OCI-LY1 (cell line): Measurements from ENCODE around the gene SERGEF.

Source experiments
- H2AFZ ChIP-seq: fragments of 200-600 bp; sonication (generic), shearing (Covaris generic); 2 replicates; pipeline ENCODE4 v1.6.0; 2014; ENCODE audit warnings: antibody characterized with exemption, mild to moderate bottlenecking, low read length
- H3F3A ChIP-seq: fragments of 200-600 bp; sonication (generic), shearing (Covaris generic); 2 replicates; pipeline ENCODE4 v1.6.0; 2014; ENCODE audit warnings: mild to moderate bottlenecking, antibody characterized with exemption, low read length, moderate library complexity; ENCODE audit not compliant: insufficient read depth
- H3K27ac ChIP-seq: fragments of 200-600 bp; sonication (generic); 2 replicates; pipeline ENCODE4 v1.5.1; 2014; ENCODE audit warnings: low read length, mixed run types, mild to moderate bottlenecking, low read depth; ENCODE audit not compliant: poor library complexity, severe bottlenecking
- H3K27me3 ChIP-seq: fragments of 200-600 bp; sonication (generic); 2 replicates; pipeline ENCODE4 v1.6.0; 2014; ENCODE audit warnings: antibody characterized with exemption, mild to moderate bottlenecking, low read length, moderate library complexity; ENCODE audit not compliant: insufficient read depth
- H3K36me3 ChIP-seq: fragments of 200-600 bp; sonication (generic); 2 replicates; pipeline ENCODE4 v1.6.1; 2014; ENCODE audit warnings: mild to moderate bottlenecking, antibody characterized with exemption, low read length, moderate library complexity, mixed read lengths; ENCODE audit not compliant: insufficient read depth
- H3K4me1 ChIP-seq: fragments of 200-600 bp; sonication (generic); 2 replicates; pipeline ENCODE4 v1.5.1; 2014; ENCODE audit warnings: mild to moderate bottlenecking, low read length, moderate library complexity; ENCODE audit not compliant: insufficient read depth, severe bottlenecking
- H3K4me2 ChIP-seq: fragments of 200-600 bp; sonication (generic), shearing (Covaris generic); 2 replicates; pipeline ENCODE4 v1.6.1; 2014; ENCODE audit warnings: low read length
- H3K4me3 ChIP-seq: fragments of 200-600 bp; sonication (generic); 2 replicates; pipeline ENCODE4 v1.5.1; 2014; ENCODE audit warnings: low read length, low read depth, mild to moderate bottlenecking, mixed read lengths; ENCODE audit not compliant: poor library complexity, severe bottlenecking
- H3K79me2 ChIP-seq: fragments of 200-600 bp; shearing (Covaris generic); 2 replicates; pipeline ENCODE4 v1.6.1; 2016; ENCODE audit warnings: mixed run types, low read length, mixed read lengths; ENCODE audit not compliant: insufficient read depth
- H3K9ac ChIP-seq: fragments of 200-600 bp; sonication (generic), shearing (Covaris generic); 2 replicates; pipeline ENCODE4 v1.6.1; 2014; ENCODE audit warnings: mild to moderate bottlenecking, low read length, mixed read lengths
- H3K9me2 ChIP-seq: fragments of 200-600 bp; sonication (generic), shearing (Covaris generic); 2 replicates; pipeline ENCODE4 v1.6.1; 2014; ENCODE audit warnings: low read depth, mild to moderate bottlenecking, low read length, mixed read lengths
- H3K9me3 ChIP-seq: fragments of 200-600 bp; shearing (Covaris generic); 2 replicates; pipeline ENCODE4 v1.6.1; 2014; ENCODE audit warnings: low read length, mixed read lengths
- H4K20me1 ChIP-seq: fragments of 200-600 bp; sonication (generic), shearing (Covaris generic); 2 replicates; pipeline ENCODE4 v1.6.0; 2016; ENCODE audit warnings: mild to moderate bottlenecking, low read length; ENCODE audit not compliant: insufficient read depth
- CTCF ChIP-seq: fragments of 200-600 bp; sonication (generic), shearing (Covaris generic); IDR thresholded peaks from 2 replicates; pipeline ENCODE4 v1.5.1; 2017; ENCODE audit warnings: mild to moderate bottlenecking, antibody characterized with exemption, low read length, moderate library complexity, mixed read lengths
- EZH2 ChIP-seq: fragments of 200-600 bp; sonication (generic), shearing (Covaris generic); IDR thresholded peaks from 2 replicates; pipeline ENCODE4 v1.8.0; 2017; ENCODE audit warnings: borderline replicate concordance, mixed run types, mild to moderate bottlenecking, antibody characterized with exemption, low read length, moderate library complexity, mixed read lengths

Gene SERGEF

GRCh38 chr11:17753153-17753552 lies 259.7 kb downstream of the SERGEF start:
- H3K9ac ChIP-seq = no peak overlapping the region
- no peaks in the 10 kb centered on the region for H3K9me3 ChIP-seq
- H3K4me3 ChIP-seq = no peak overlapping the region
- no peaks in the 10 kb centered on the region for H3K36me3 ChIP-seq
- no peak overlapping the region for H3K4me2 ChIP-seq
- H2AFZ ChIP-seq = no peak overlapping the region
- peaks cover 3% of the 10 kb centered on the region; the same call in 1 of the 2 replicates for H3K27me3 ChIP-seq
- no peak overlapping the region for H3K27ac ChIP-seq
- no peaks in the 10 kb centered on the region for H3F3A ChIP-seq
- TF ChIP-seq CTCF = no peak
- TF ChIP-seq EZH2 = no peak
- H3K4me1 ChIP-seq = no peaks in the 10 kb centered on the region
- no peaks in the 10 kb centered on the region for H3K79me2 ChIP-seq
- H3K9me2 ChIP-seq = no peaks in the 10 kb centered on the region
- no peaks in the 10 kb centered on the region for H4K20me1 ChIP-seq

GRCh38 chr11:17752144-17752543 lies 260.7 kb downstream of the SERGEF start:
- Histone ChIP-seq H3K9me2 (no peaks in the 10 kb centered on the region), H3K27ac (no peak overlapping the region), H3K4me1 (no peaks in the 10 kb centered on the region), H4K20me1 (no peaks in the 10 kb centered on the region), H3K79me2 (no peaks in the 10 kb centered on the region), H3F3A (no peaks in the 10 kb centered on the region), H2AFZ (no peak overlapping the region), H3K36me3 (no peaks in the 10 kb centered on the region), H3K9ac (no peak overlapping the region), H3K27me3 (peaks cover 3% of the 10 kb centered on the region; the same call in 1 of the 2 replicates), H3K9me3 (no peaks in the 10 kb centered on the region), H3K4me3 (no peak overlapping the region), H3K4me2 (no peak overlapping the region)
- TF ChIP-seq EZH2 = no peak
- no peak for TF ChIP-seq CTCF

GRCh38 chr11:17751558-17751957 lies 261.3 kb downstream of the SERGEF start:
- no peaks in the 10 kb centered on the region for H3K4me1 ChIP-seq
- peaks cover 3% of the 10 kb centered on the region; the same call in 1 of the 2 replicates for H3K27me3 ChIP-seq
- no peak overlapping the region for H3K9ac ChIP-seq
- H2AFZ ChIP-seq = no peak overlapping the region
- H3K4me2 ChIP-seq = no peak overlapping the region
- no peaks in the 10 kb centered on the region for H4K20me1 ChIP-seq
- H3K36me3 ChIP-seq = no peaks in the 10 kb centered on the region
- no peak for TF ChIP-seq EZH2
- no peak for TF ChIP-seq CTCF
- no peaks in the 10 kb centered on the region for H3F3A ChIP-seq
- H3K9me3 ChIP-seq = no peaks in the 10 kb centered on the region
- no peak overlapping the region for H3K27ac ChIP-seq
- H3K79me2 ChIP-seq = no peaks in the 10 kb centered on the region
- H3K9me2 ChIP-seq = no peaks in the 10 kb centered on the region
- no peak overlapping the region for H3K4me3 ChIP-seq
